IPS-20b (cell line): Measurements from ENCODE around the gene NELL1.

Source experiments
- H3K27ac ChIP-seq: one replicate; pipeline ENCODE4 v1.5.1; 2013; ENCODE audit warnings: low read length
- H3K27me3 ChIP-seq: 2 replicates; pipeline ENCODE4 v1.6.1; 2013; ENCODE audit warnings: mild to moderate bottlenecking, low read length, inconsistent platforms; ENCODE audit not compliant: insufficient read depth
- H3K36me3 ChIP-seq: 2 replicates; pipeline ENCODE4 v1.6.1; 2013; ENCODE audit warnings: low read depth, mild to moderate bottlenecking, inconsistent platforms, low read length, moderate library complexity; ENCODE audit not compliant: insufficient read depth
- H3K4me1 ChIP-seq: 2 replicates; pipeline ENCODE4 v1.6.1; 2013; ENCODE audit warnings: mild to moderate bottlenecking, control low read depth, inconsistent platforms, low read length, moderate library complexity; ENCODE audit not compliant: insufficient read depth
- H3K4me3 ChIP-seq: 2 replicates; pipeline ENCODE4 v1.5.1; 2013; ENCODE audit warnings: mild to moderate bottlenecking, low read length, inconsistent platforms
- H3K9ac ChIP-seq: 2 replicates; pipeline ENCODE4 v1.6.1; 2013; ENCODE audit warnings: low read depth, mild to moderate bottlenecking, inconsistent platforms, low read length, moderate library complexity
- H3K9me3 ChIP-seq: 2 replicates; pipeline ENCODE4 v1.6.1; 2013; ENCODE audit warnings: mild to moderate bottlenecking, low read depth, low read length, inconsistent platforms; ENCODE audit not compliant: insufficient read depth

The NELL1 gene

GRCh38 chr11:20771026-20771425 is 101.6 kb downstream of the NELL1 start:
- H3K27ac ChIP-seq: no peak overlapping the region
- no peaks in the 10 kb centered on the region for H3K9me3 ChIP-seq
- no peak overlapping the region for H3K9ac ChIP-seq
- no peak overlapping the region for H3K4me3 ChIP-seq
- H3K36me3 ChIP-seq: no peaks in the 10 kb centered on the region
- H3K4me1 ChIP-seq: no peaks in the 10 kb centered on the region
- no peaks in the 10 kb centered on the region for H3K27me3 ChIP-seq

- H3K9me3 ChIP-seq: no peaks in the 10 kb centered on the region
- no peaks in the 10 kb centered on the region for H3K4me1 ChIP-seq
- no peak overlapping the region for H3K4me3 ChIP-seq
- H3K9ac ChIP-seq: no peak overlapping the region
- H3K36me3 ChIP-seq: no peaks in the 10 kb centered on the region
- H3K27me3 ChIP-seq: no peaks in the 10 kb centered on the region
- no peak overlapping the region for H3K27ac ChIP-seq
Observed at GRCh38 chr11:20771681-20772080, 102.3 kb downstream of the NELL1 start.

- Histone ChIP-seq H3K9me3 (no peaks in the 10 kb centered on the region), H3K36me3 (no peaks in the 10 kb centered on the region), H3K4me1 (no peaks in the 10 kb centered on the region), H3K4me3 (no peak overlapping the region), H3K9ac (no peak overlapping the region), H3K27me3 (no peaks in the 10 kb centered on the region), H3K27ac (no peak overlapping the region)
Observed at GRCh38 chr11:20775331-20775730, 105.9 kb downstream of the NELL1 start.

- H3K9ac ChIP-seq: no peak overlapping the region
- no peak overlapping the region for H3K27ac ChIP-seq
- no peaks in the 10 kb centered on the region for H3K4me1 ChIP-seq
- H3K9me3 ChIP-seq: no peaks in the 10 kb centered on the region
- no peak overlapping the region for H3K4me3 ChIP-seq
- H3K27me3 ChIP-seq: no peaks in the 10 kb centered on the region
- H3K36me3 ChIP-seq: no peaks in the 10 kb centered on the region
Observed at GRCh38 chr11:20782775-20783174, 113.4 kb downstream of the NELL1 start.

GRCh38 chr11:20783220-20783619 is 113.8 kb downstream of the NELL1 start:
- Histone ChIP-seq H3K9ac (no peak overlapping the region), H3K9me3 (no peaks in the 10 kb centered on the region), H3K36me3 (no peaks in the 10 kb centered on the region), H3K4me1 (no peaks in the 10 kb centered on the region), H3K4me3 (no peak overlapping the region), H3K27ac (no peak overlapping the region), H3K27me3 (no peaks in the 10 kb centered on the region)

- H3K4me1 ChIP-seq: no peaks in the 10 kb centered on the region
Observed at GRCh38 chr11:20790622-20791021, 121.2 kb downstream of the NELL1 start.

GRCh38 chr11:20795005-20795404 is 125.6 kb downstream of the NELL1 start:
- no peak overlapping the region for H3K4me3 ChIP-seq
- H3K36me3 ChIP-seq: no peaks in the 10 kb centered on the region
- no peaks in the 10 kb centered on the region for H3K4me1 ChIP-seq
- H3K9me3 ChIP-seq: no peaks in the 10 kb centered on the region
- H3K9ac ChIP-seq: no peak overlapping the region
- H3K27me3 ChIP-seq: no peaks in the 10 kb centered on the region
- H3K27ac ChIP-seq: no peak overlapping the region

More at GRCh38 chr11:20790622-20791021, 121.2 kb downstream of the NELL1 start:
- no peaks in the 10 kb centered on the region for H3K9me3 ChIP-seq
- no peak overlapping the region for H3K27ac ChIP-seq
- no peak overlapping the region for H3K9ac ChIP-seq
- no peaks in the 10 kb centered on the region for H3K27me3 ChIP-seq
- no peaks in the 10 kb centered on the region for H3K36me3 ChIP-seq
- no peak overlapping the region for H3K4me3 ChIP-seq

GRCh38 chr11:20808328-20808727 is 138.9 kb downstream of the NELL1 start:
- no peaks in the 10 kb centered on the region for H3K27me3 ChIP-seq
- H3K36me3 ChIP-seq: no peaks in the 10 kb centered on the region
- no peak overlapping the region for H3K27ac ChIP-seq
- H3K4me3 ChIP-seq: no peak overlapping the region
- H3K9me3 ChIP-seq: no peaks in the 10 kb centered on the region
- no peaks in the 10 kb centered on the region for H3K4me1 ChIP-seq
- H3K9ac ChIP-seq: no peak overlapping the region

- Histone ChIP-seq H3K4me1 (no peaks in the 10 kb centered on the region), H3K27me3 (no peaks in the 10 kb centered on the region), H3K9ac (no peak overlapping the region), H3K27ac (no peak overlapping the region), H3K4me3 (no peak overlapping the region), H3K9me3 (no peaks in the 10 kb centered on the region; the same call in 1 of the 2 replicates), H3K36me3 (no peaks in the 10 kb centered on the region)
Observed at GRCh38 chr11:20821046-20821445, 151.7 kb downstream of the NELL1 start.

GRCh38 chr11:20821470-20821869 is 152.1 kb downstream of the NELL1 start:
- Histone ChIP-seq H3K36me3 (no peaks in the 10 kb centered on the region), H3K9ac (no peak overlapping the region), H3K27ac (no peak overlapping the region), H3K9me3 (no peaks in the 10 kb centered on the region; the same call in 1 of the 2 replicates), H3K4me3 (no peak overlapping the region), H3K4me1 (no peaks in the 10 kb centered on the region), H3K27me3 (no peaks in the 10 kb centered on the region)

GRCh38 chr11:20824773-20825172 is 155.4 kb downstream of the NELL1 start:
- H3K4me1 ChIP-seq: no peaks in the 10 kb centered on the region
- H3K27ac ChIP-seq: no peak overlapping the region
- H3K9me3 ChIP-seq: no peaks in the 10 kb centered on the region; the same call in 1 of the 2 replicates
- H3K9ac ChIP-seq: no peak overlapping the region
- no peaks in the 10 kb centered on the region for H3K27me3 ChIP-seq
- H3K36me3 ChIP-seq: no peaks in the 10 kb centered on the region
- no peak overlapping the region for H3K4me3 ChIP-seq

- Histone ChIP-seq H3K9ac (no peak overlapping the region), H3K36me3 (no peaks in the 10 kb centered on the region), H3K4me3 (no peak overlapping the region), H3K9me3 (no peaks in the 10 kb centered on the region), H3K27ac (no peak overlapping the region), H3K4me1 (peaks cover 12% of the 10 kb centered on the region; the same call in 1 of the 2 replicates), H3K27me3 (no peaks in the 10 kb centered on the region)
Observed at GRCh38 chr11:20835561-20835960, 166.2 kb downstream of the NELL1 start.

GRCh38 chr11:20839231-20839630 is 169.8 kb downstream of the NELL1 start:
- Histone ChIP-seq H3K9me3 (no peaks in the 10 kb centered on the region), H3K36me3 (no peaks in the 10 kb centered on the region), H3K4me3 (no peak overlapping the region), H3K27ac (no peak overlapping the region), H3K4me1 (peaks cover 8% of the 10 kb centered on the region; the same call in 1 of the 2 replicates), H3K9ac (no peak overlapping the region), H3K27me3 (no peaks in the 10 kb centered on the region)
